Pancreas (tissue), 10 donors: ENCODE results near the gene TMEM145. TPM values are rescaled to one million over a fixed set of nuclear protein-coding genes. Genes with fewer than 3 reads are reported as not detected.

Source experiments
- ATAC-seq, 4 donors: fragments of 200-7000 bp; cut with Tn5 transposase; one replicate each; pipeline versions ENCODE4 v1.8.0 to v1.9.1; 2020; ENCODE audit warnings: mild to moderate bottlenecking in 4 of 4, moderate library complexity in 4 of 4
- DNase-seq, 6 donors: peaks; one replicate each; pipeline ENCODE4 v3.0.0-alpha.2; 2020
- FAIRE-seq: peaks from 2 replicates; lab custom pipeline; 2012; peaks lifted over from hg19 to GRCh38; lab: Jason Lieb, UNC
- H3K27ac ChIP-seq, 4 donors: fragments of 200-600 bp; sonication (generic); 1 replicate in 3 of 4; 2 replicates in 1 of 4; pipeline versions ENCODE4 v1.5.0 to v1.8.0; 2020
- H3K27me3 ChIP-seq, 4 donors: fragments of 200-600 bp; one replicate each; pipeline ENCODE4 v1.8.0; 2021
- H3K36me3 ChIP-seq, 3 donors: fragments of 200-600 bp; sonication (generic) in 1 of 3; one replicate each; pipeline versions ENCODE4 v1.5.0 to v1.8.0; 2020 to 2021
- H3K4me1 ChIP-seq, 3 donors: fragments of 200-600 bp; one replicate each; pipeline ENCODE4 v1.8.0; 2021
- H3K4me3 ChIP-seq, 4 donors: fragments of 200-600 bp; sonication (generic) in 2 of 4; one replicate each; pipeline versions ENCODE4 v1.5.0 to v1.8.0; 2020 to 2021
- H3K9me3 ChIP-seq, 4 donors: fragments of 200-600 bp; one replicate each; pipeline ENCODE4 v1.8.0; 2021
- WGBS, 2 donors: extraction: QIAGEN DNeasy Blood & Tissue Kit; methylation state at CpG; one replicate each; pipeline ENCODE4 v1.1.7; 2013; 5-methylcytosine and 5-hydroxymethylcytosine counted together
- intact Hi-C, 3 donors: fragments of 100-400 bp; cut with DNase I; formaldehyde crosslinking; loops; one replicate each; pipeline versions ENCODE4 v1.11.1 to v1.14.2; 2022
- polyA plus RNA-seq, 2 donors: library from polyadenylated mRNA; stranded (reverse); fragments of 200-250 nt; gene quantifications; one replicate each; pipeline ENCODE4 v1.2.3, GENCODE V29; 2013
- total RNA-seq, 6 donors: library from RNA; stranded (reverse); fragmentation: NEBNext Ultra II Directional in 4 of 6; extraction: Animal tissue kit (Norgen Biotek cat#: 25700) in 4 of 6; gene quantifications; one replicate each; pipeline versions ENCODE4 v1.2.1 to v1.2.4, GENCODE V29; 2021 to 2023
- TF ChIP-seq, protein P1 (sequence below), 4 donors: fragments of 200-600 bp; sonication (generic) in 3 of 4; IDR thresholded peaks; one replicate each; pipeline versions ENCODE4 v1.5.0 to v1.8.0; 2021; ENCODE audit warnings: antibody characterized with exemption in 4 of 4
- donor health status: healthy with polysubstance abuse.
- donor health status: DM: no; HTN: no; CAD: no; lungs with moderate emphysema.
- donor health status: DM: no; HTN: no; CAD: no.
- donor health status: control.
- donor health status: control.
- donor health status: Bipolar disorder and iron deficiency.
- donor health status: DM: yes; HTN: yes; CAD: no.
- donor health status: DM: no; HTN: no; CAD: no.
- donor health status: DM: no; HTN: no; CAD: no.
- donor health status: DM: yes; HTN: yes; CAD: no.

TMEM145 gene
- total and polyA plus RNA-seq, 8 donors: 0.46 to 8.2 (median 1.0) TPM

DNA sequence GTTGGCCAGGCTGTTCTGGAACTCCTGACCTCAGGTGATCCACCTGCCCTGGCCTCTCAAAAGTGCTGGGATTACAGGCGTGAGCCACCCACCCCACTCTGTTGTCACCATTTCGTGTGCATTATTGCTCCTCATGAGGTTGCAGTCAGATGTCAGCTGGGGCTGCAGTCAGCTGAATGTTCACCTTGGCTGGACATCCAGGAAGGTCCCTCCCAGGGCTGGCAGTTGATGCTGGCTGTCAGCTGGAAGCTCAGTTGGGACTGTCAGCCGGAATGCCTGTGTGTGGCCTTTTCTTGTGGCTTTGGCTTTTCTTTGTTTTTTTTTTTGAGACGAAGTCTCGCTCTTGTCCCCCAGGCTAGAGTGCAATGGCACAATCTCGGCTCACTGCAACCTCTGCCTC is 18.9 kb downstream of the TMEM145 start:
- no peak for DNase-seq
- H3K27ac ChIP-seq: no peak overlapping the region
- H3K4me1 ChIP-seq: no peaks in the 10 kb centered on the region
- WGBS, 2 donors: 91 to 95% methylated on average over 6 of the region's 6 CpGs
- no peak for ATAC-seq
- no peaks in the 10 kb centered on the region for H3K9me3 ChIP-seq
- H3K27me3 ChIP-seq: no peaks in the 10 kb centered on the region
- FAIRE-seq: no peak
- no peak overlapping the region for H3K4me3 ChIP-seq
- H3K36me3 ChIP-seq: no peaks in the 10 kb centered on the region
- intact Hi-C loops: no loop called here
- TF ChIP-seq, protein P1, sequence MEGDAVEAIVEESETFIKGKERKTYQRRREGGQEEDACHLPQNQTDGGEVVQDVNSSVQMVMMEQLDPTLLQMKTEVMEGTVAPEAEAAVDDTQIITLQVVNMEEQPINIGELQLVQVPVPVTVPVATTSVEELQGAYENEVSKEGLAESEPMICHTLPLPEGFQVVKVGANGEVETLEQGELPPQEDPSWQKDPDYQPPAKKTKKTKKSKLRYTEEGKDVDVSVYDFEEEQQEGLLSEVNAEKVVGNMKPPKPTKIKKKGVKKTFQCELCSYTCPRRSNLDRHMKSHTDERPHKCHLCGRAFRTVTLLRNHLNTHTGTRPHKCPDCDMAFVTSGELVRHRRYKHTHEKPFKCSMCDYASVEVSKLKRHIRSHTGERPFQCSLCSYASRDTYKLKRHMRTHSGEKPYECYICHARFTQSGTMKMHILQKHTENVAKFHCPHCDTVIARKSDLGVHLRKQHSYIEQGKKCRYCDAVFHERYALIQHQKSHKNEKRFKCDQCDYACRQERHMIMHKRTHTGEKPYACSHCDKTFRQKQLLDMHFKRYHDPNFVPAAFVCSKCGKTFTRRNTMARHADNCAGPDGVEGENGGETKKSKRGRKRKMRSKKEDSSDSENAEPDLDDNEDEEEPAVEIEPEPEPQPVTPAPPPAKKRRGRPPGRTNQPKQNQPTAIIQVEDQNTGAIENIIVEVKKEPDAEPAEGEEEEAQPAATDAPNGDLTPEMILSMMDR (IDR thresholded peaks at IDR 0.05): no peak

DNA sequence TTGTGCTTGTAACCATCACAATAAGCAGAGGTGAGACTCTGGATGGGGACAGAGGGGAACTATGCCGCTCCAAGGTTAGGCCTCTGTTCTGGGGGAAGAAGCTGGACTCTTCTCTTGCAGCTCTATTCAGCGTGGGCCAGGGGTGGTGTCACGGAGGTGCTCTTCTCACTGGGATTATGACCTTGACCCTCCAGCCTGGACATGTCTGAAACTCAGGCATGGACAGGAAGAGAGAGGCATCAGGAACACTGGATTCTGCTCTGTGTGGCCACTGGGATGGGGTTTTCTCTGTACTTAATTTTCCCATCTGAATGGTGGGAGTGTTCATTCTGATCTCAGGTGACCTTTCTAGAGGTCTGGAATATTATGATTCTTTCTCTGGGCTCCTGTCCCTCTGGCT is 19.9 kb downstream of the TMEM145 start:
- no peaks in the 10 kb centered on the region for H3K36me3 ChIP-seq
- H3K27ac ChIP-seq: no peak overlapping the region
- H3K4me3 ChIP-seq: no peak overlapping the region
- ATAC-seq: no peak
- no peak for DNase-seq
- H3K27me3 ChIP-seq: no peaks in the 10 kb centered on the region
- H3K4me1 ChIP-seq: no peaks in the 10 kb centered on the region
- TF ChIP-seq, protein P1 (IDR thresholded peaks at IDR 0.05): no peak
- 85 to 86% methylated on average over 3 of the region's 3 CpGs for WGBS, 2 donors
- H3K9me3 ChIP-seq: no peaks in the 10 kb centered on the region
- intact Hi-C loops: no loop called here
- no peak for FAIRE-seq

DNA sequence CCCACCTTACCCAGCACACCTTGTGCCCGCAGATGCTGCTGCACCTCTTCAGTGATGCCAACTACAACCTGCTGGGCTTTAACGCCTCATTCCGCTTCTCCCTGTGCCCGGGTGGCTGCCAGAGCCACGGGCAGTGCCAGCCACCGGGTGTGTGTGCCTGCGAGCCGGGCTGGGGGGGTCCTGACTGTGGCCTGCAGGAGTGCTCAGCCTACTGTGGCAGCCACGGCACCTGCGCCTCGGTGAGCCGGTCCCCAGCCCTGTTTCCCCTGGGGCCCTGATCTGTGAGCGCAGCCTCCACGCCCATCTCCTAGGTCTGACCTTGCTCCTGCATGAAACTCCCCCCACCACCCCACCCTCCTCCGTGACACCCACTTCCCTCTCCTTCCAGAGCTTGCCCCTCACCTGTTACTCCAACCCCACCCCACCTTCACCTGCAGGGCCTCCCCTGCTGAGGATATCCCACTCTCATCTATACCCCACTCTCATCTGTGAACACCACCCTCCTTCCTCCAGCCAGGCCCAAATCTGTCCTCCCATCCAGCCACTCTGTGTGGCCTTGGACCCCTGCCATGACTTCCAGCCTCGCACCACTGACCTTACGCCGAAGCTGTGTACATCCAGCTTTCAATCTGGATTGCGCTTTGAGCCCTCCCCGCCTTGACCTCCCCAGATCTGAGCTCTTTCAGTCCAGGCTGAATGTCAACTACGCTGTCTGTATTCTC is 21.0 kb downstream of the TMEM145 start:
- H3K4me1 ChIP-seq: no peaks in the 10 kb centered on the region
- no peak overlapping the region for H3K27ac ChIP-seq
- intact Hi-C loops: no loop called here
- no peak for ATAC-seq
- no peak for FAIRE-seq
- 86 to 91% methylated on average over 20 to 21 of the region's 21 CpGs for WGBS, 2 donors
- H3K9me3 ChIP-seq: no peaks in the 10 kb centered on the region
- no peaks in the 10 kb centered on the region for H3K36me3 ChIP-seq
- H3K27me3 ChIP-seq: no peaks in the 10 kb centered on the region
- TF ChIP-seq, protein P1 (IDR thresholded peaks at IDR 0.05): no peak
- no peak overlapping the region for H3K4me3 ChIP-seq
- DNase-seq: no peak

DNA sequence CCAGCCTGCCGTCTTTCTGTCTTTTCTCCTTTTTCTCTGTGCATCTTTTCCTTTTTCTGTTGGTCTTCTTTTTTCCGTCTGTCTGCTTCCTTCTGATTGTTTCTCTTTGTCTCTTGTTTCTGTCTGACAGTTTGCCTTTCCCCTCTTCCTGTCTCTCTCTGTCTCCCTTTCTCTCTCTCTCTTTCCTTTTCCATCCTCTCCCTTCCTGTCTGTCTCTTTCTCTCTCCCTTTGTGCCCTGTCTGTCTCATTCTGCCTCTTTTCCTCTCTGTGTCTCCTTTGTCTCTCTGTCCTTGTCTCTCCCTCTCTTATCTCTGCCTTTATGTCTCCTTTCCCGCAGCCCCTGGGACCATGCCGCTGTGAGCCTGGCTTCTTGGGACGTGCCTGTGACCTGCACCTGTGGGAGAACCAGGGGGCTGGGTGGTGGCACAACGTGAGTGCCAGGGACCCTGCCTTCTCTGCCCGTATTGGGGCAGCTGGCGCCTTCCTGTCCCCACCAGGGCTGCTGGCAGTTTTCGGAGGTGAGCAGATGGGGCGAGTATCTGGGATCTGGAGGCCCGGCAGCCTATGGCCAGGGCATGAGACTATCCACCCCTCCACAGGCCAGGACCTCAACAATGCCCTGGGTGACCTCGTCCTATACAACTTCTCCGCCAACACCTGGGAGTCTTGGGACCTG is 21.7 kb downstream of the TMEM145 start:
- ATAC-seq (no peak), DNase-seq (no peak), FAIRE-seq (no peak)
- Histone ChIP-seq H3K36me3 (no peaks in the 10 kb centered on the region), H3K27me3 (no peaks in the 10 kb centered on the region), H3K27ac (no peak overlapping the region), H3K4me3 (no peak overlapping the region), H3K9me3 (no peaks in the 10 kb centered on the region), H3K4me1 (no peaks in the 10 kb centered on the region)
- TF ChIP-seq, protein P1 (IDR thresholded peaks at IDR 0.05): no peak
- 84 to 88% methylated on average over 13 of the region's 13 CpGs for WGBS, 2 donors
- intact Hi-C loops: no loop called here
